LNCaP clone FGC (cell line): ENCODE data around the gene TMEM184B.

ENCODE experiments used
- DNase-seq: peaks from one replicate; pipeline ENCODE4 v3.0.0-alpha.2; 2011; ENCODE audit warnings: low read depth
- H3K4me3 ChIP-seq: 2 replicates; pipeline ENCODE4 v1.5.1; 2011; ENCODE audit warnings: mild to moderate bottlenecking, low read depth, low read length, control low read depth
- TF ChIP-seq, protein P1 (sequence below): IDR thresholded peaks from 2 replicates; pipeline ENCODE4 v1.5.1; 2012; ENCODE audit warnings: mild to moderate bottlenecking; ENCODE audit not compliant: control insufficient read depth, insufficient read depth; ENCODE audit errors: extremely low read depth

TMEM184B gene

DNA sequence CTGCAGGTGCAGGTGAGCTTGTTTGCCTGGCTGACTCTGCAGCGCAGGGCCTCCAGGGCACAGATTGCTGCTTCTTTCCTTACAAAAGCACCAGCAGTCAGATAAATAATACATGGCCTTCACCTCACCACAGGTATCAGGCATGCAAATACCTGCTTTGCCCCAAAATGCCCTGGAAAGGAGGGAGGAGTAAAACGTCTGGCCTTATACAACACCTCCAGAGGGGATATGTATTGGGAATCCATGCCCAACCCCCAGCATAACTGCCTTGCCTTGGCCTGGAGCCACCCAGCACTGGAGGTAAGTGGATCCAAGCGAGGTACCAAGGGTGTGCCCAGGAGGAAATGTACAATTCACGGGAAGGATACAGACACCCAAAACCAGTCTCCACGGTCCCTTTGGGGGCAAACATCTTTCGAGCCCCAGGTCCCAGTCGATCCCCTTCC, 860 bp downstream of the TMEM184B start:
- TF ChIP-seq, protein P1, sequence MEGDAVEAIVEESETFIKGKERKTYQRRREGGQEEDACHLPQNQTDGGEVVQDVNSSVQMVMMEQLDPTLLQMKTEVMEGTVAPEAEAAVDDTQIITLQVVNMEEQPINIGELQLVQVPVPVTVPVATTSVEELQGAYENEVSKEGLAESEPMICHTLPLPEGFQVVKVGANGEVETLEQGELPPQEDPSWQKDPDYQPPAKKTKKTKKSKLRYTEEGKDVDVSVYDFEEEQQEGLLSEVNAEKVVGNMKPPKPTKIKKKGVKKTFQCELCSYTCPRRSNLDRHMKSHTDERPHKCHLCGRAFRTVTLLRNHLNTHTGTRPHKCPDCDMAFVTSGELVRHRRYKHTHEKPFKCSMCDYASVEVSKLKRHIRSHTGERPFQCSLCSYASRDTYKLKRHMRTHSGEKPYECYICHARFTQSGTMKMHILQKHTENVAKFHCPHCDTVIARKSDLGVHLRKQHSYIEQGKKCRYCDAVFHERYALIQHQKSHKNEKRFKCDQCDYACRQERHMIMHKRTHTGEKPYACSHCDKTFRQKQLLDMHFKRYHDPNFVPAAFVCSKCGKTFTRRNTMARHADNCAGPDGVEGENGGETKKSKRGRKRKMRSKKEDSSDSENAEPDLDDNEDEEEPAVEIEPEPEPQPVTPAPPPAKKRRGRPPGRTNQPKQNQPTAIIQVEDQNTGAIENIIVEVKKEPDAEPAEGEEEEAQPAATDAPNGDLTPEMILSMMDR: no peak
- peak overlapping the region; percentile 74 for H3K4me3 ChIP-seq
- DNase-seq: no peak

DNA sequence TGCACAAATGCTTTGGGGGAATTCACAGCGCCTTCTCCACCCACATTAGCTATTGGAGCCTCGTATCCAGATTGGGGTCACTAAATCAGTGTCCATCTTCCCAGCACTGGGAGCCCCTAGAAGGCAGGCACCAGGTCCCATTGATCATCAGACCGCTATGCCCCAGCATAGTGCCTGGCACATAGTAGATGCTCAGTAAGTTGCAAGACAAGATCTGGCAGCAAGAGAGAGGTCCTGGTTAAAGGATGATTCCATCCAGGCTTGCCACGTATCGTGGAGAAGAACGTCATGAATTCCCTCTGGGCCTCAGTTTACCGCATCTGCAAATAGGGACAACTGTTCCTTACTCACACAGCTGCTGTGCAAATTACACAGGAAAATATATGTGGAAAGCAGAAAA, 1.7 kb downstream of the TMEM184B start:
- no peak for DNase-seq
- H3K4me3 ChIP-seq: no peak overlapping the region; the same call in 1 of the 2 replicates
- TF ChIP-seq, protein P1: no peak

DNA sequence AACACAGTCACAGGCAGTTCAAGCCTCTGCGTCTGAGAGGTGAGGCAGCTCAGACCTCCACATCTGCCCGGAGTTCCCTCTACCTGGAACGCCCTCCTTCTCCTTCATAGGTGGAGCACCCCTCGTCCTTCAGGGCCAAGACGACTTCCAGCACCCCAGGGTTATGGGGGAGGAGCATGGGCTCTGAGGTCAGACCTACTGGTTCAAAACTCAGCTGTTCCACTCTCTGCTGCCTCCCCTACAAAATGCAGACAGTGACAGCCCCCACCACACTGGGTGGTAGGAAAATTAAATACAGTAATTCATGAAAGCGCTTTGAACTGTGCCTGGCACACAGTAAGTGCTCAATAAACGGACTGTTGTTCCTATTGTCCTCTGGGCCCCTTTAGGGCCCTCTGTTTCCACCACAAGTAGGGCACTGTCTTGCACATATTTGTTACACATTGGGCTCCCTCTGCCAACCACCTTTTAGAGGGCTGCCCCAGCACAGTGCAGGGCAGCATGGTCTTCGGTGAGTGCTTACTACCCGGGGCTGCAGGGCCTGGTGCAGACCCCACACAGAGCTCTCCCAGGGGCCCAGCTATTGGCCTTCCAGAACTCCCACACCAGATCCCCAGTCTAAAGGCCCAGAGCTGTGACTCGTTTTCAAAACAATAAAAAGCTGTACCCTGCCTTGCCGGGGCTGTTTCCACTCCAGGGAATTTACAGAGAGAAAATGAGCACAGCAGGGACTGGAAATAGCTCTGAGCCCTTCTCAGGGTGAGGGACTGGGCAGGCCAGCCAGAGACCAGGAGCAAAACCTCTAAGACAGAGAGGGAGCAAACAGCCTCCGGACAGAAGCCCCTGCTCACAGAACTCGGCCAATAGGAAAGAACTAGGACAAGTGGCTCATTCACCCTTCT, 2.5 kb downstream of the TMEM184B start:
- TF ChIP-seq, protein P1: no peak
- H3K4me3 ChIP-seq: no peak overlapping the region
- no peak for DNase-seq

DNA sequence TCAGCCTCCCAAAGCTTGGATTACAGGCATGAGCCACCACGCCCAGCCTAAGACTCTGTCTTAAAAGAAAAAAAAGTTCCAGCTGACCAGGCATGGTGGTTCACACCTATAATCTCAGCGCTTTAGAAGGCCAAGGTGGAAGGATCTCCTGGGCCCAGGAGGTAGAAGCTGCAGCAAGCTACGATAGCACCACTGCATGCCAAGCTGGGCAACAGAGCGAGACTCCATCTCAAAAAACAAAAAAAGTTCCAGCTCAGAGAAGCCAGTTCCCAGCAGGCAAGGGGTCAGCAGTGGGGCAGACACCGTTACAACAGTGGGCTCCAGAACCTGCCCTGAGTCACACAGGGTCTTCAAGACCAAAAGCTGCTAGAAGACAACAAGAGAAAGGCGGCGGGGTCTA, 3.3 kb downstream of the TMEM184B start:
- TF ChIP-seq, protein P1: no peak
- no peak overlapping the region for H3K4me3 ChIP-seq
- no peak for DNase-seq

DNA sequence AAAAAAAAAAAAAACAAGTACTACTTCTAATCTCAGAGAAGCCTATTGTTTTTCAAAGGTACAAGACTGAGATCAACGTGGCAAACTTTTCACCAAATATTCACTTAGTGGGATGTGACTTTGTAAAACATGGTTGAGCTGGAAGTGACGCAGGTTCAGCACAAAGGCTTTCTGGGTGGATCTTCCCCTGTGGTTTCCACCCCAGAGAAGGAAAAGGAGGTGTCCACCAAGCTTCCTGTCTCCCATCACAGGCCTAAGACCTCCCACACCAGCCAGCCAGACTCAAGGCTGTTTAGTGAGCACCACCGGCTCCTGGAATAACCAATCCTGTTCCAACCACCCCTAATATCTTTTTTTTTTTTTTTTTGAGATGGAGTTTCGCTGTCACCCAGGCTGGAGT, 5.7 kb downstream of the TMEM184B start:
- no peak overlapping the region for H3K4me3 ChIP-seq
- TF ChIP-seq, protein P1: no peak
- DNase-seq: no peak

DNA sequence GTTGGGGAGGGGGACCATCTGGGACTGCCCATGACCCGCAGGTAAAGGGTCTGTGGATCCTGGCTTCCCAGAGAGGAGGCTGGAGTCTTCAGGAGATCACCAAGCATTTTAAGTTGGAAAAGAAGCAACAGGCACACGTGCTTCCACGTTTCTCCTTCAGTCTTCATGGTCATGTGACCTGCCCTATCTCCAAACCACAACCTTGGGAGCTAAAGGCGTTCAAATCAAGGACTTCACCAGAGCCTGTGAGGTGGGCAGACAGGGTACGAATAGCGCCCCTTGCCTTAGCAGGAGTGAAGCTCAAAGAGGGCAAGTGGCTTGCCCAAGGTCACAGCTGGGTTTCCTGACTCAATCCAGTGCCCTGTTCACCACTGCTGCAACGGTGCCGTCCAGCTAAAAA, 6.7 kb downstream of the TMEM184B start:
- H3K4me3 ChIP-seq: no peak overlapping the region
- DNase-seq: no peak

More for the DNA sequence above, 6.7 kb downstream of the TMEM184B start:
- TF ChIP-seq, protein P1: no peak
